Activated CD4-positive, CD25-positive, alpha-beta regulatory T cell treated with anti-CD3 and anti-CD28 coated beads, Interleukin-2, amount 50 U/mL, for 24 hours (primary cell): ENCODE results near the gene NPAS2.

Source experiments
- ATAC-seq, 2 donors: fragments of 150-1000 bp; cut with Tn5 transposase; one replicate each; pipeline ENCODE4 v1.10.0; 2021; ENCODE audit warnings: mild to moderate bottlenecking in 1 of 2, moderate library complexity in 1 of 2

Gene NPAS2

DNA sequence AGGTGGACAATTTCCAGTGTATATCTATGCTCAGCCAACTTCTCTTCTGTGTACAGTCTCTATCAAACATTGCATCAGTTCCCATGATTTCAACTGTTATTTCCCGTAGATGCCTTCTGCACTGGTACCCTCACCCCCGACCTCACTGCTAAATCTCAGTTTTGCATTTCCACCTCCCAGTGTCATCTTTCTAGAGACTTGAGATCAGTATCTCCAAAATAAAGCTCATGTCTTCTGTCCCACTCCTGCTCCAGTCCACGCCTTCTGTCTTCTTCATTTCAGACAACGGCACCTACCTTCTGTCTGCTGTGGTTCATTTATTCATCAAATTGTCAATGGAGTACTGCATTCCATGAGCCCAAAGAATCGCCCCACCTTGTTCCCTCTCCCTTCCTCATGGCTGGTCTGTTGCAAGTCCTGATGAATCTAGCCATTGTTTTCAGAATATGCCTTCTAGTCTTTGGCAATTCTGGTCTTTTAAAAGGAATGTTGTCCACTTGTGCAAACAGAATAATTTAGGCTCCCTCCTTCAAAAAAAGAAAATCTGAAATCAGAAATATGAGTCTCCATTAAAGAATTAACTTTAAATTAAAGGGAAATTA, 23.3 kb upstream of the NPAS2 start:
- ATAC-seq: no peak

DNA sequence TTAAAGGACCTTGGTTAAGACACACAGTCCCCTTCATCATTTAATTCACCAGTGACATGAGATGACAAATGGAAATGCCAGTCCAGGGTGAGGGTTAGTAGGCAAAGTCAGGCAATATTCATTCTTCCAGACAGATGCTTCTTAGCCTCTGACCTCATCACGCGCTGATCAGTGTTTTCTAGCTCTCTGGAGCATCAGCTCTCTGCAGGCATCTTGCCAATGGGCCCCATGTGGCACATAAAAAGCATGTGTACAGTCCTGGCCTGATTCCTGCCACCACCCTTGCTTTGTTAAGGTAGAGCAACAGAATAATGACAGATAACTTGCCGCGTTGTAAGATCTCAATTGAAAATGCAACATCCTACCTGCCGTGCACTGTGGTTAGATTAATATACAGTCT, 20.3 kb upstream of the NPAS2 start:
- ATAC-seq: no peak

DNA sequence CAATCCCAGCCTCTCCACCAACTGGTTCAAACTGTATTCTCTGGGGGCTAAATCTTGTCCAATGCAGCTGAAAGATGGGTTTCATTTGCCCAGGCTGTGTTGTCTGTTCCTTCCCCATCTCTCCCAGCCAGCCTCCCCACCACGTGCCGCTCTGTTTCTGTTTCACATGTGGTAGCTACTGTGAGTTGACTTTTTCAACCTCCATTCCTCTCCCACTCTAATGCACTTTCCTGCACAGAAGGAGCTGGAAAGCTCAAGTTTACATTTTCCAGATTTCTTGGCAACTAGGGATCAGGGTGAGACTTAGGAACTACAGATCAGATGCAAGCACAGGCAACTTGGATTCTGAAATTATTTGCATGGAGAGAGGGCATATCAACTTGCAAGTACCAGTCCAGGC, 19.0 kb upstream of the NPAS2 start:
- no peak for ATAC-seq

DNA sequence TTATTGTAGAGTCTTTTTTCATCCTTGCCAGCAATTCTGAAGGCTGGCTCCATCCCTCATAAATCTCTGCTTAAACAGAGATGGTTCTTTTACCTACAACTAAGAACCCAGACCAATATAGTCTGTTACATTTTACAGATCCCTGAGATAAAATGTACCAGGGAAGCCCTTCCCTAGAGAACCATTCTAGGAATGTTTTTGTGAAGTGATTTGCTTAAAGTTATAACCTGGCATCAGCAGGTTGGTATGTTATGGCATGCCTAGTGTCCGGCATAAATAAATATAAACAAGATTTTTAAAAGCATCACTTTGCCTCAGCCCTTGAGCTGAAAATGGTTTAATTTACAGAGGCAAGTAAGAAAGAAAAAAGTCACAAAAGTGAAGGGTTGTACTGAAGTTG, 18.5 kb upstream of the NPAS2 start:
- ATAC-seq: no peak

DNA sequence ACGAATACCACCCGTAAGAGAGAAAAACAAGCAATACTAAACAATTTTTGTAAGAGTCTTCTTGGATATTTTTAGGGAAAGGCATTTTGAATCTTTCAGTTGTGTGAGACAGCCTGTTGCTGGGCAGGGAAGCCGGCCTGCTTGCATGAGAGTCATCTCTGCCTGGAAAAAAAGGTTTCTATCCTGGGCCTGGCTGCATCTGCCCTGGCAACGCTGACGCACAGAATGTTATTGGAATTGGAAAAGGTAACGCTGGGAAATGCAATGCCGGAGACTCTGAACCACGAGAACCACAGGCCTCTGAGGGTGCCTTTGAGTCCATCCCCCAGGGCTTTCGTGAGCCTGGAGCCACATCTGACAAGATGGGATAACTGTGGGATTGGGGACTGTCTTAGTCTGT, 17.9 kb upstream of the NPAS2 start:
- ATAC-seq: no peak

DNA sequence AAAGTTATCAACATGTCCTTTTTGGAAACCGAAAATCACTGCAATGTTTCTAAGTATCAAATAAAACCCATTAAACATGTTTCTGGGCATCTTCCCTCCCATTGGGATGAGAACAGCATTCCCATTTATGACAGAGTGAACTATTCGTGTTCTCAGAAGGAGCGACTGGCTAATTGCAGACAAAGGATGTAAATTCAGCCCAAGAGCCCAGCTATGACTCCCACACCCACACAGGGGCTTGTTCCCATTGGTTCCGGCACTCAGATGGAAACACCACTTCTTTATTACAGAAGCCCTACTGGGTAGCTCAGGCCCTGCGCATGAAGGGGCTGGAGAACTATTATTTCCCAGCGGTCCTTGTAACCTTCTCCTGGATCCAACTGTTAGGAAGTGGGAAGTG, 16.6 kb upstream of the NPAS2 start:
- no peak for ATAC-seq

DNA sequence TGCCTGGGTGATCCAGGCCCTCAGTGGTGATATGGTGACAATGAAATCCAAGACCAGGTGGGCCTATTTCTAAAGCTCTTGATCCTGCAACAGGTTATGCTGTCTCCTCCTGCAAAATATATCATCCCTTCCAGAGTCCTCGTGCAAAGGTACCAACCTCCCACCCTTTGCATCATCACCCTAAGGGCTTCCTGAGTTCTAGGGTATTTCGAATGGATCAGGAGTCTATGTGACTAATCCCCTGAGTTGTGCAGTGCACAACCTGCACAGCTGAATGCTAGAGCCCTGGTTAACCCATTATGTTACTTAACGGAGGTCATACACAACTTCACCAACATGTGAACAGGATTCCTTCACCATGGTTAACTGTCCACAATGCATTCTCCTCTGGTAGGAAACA, 13.4 kb upstream of the NPAS2 start:
- ATAC-seq: no peak

DNA sequence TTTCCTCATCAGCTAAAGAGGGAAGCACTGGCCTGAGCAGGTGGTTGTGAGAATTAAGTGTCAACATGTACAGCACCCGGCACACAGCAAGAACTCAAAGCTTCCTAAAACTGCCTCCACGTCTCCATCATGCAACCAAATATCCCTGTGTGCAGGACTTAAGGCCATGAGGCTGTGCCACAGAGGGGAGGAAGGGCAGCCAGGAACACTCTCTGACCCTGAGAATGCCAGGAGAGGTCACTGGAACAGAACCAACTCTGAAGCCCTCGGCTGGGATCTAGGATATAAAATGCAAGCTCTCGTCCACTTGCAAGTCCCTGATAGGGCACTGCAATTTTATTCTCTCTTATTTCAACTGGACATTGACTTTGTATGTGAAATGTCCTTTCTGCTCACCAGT, 12.2 kb upstream of the NPAS2 start:
- ATAC-seq: no peak

DNA sequence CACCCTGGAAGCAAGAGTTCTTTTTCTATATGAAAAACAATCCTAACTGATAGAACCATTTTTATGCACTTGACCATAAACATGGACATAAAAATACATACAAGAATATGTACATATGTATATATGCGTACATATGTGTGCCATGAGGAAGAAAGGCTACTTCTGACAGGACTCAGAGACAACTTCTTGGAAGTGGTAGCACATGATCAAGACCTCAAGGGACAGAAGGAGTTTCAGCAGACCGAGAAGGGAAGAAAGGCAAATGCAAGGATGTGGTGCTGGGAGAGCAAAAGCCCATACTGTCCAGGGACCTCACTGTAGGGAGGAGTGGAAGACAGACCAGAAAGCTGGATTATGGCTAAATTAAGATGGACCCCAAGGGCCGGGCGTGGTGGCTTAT, 11.4 kb upstream of the NPAS2 start:
- no peak for ATAC-seq

DNA sequence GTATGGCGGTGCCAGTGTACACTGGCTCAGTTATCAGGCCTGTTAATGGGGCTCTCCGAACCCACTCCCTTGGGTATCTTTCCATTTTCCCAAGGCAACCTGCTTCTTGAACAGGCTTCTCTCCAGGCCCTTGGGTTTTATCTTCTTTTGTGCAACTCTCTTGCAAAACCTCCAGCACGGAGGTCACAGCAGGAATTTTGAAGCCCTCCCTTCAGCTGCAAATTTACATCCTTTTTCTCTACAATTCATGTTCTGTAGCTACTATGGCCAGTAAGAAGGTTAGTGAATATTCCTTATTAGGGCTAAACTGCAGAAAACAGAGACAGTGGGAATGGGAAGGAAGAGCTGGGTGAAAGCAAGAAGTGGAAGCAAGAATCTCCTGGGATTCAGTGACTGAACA, 10.4 kb upstream of the NPAS2 start:
- ATAC-seq: no peak

DNA sequence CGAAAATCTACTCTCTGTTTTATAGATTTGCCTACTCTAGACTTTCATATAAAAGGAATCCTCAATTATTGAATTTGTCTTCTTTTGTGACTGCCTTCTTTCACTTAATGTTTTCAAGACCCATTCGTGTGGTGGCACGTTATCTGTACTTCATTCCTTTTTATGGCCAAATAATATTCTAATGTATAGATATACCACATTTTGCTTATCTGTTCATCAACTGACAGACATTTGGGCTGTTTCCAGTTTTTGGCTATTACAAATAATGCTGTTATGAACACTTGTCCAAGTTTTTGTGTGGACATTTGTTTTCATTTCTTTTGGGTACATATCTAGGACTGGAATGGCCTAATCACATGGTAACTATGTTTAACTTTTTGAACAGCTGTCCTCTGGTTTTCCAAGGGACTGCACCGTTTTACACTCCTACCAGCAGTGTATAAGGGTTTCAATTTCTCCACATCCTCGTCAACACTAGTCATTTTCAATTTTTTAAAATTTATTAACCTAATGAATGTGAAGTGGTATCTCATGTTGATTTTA, 9.3 kb upstream of the NPAS2 start:
- no peak for ATAC-seq

DNA sequence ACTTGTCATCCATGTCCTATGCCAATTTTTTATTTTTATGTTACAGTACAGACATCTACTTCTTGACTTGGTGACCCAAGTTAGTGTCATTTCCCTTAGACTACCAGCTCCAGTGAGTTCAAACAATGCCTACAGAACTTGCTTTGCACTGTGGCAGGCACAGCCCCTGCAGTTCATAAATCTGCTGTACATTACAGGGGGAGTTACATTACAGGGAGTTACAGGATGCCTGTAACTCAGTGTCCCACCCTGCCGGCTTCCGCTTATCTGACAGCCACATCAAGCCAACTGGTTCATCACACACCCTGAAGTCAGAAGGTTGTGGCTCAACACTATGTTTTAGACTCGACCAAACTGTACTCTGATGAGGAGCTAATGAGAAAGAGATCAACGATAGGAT, 7.8 kb upstream of the NPAS2 start:
- ATAC-seq: no peak

DNA sequence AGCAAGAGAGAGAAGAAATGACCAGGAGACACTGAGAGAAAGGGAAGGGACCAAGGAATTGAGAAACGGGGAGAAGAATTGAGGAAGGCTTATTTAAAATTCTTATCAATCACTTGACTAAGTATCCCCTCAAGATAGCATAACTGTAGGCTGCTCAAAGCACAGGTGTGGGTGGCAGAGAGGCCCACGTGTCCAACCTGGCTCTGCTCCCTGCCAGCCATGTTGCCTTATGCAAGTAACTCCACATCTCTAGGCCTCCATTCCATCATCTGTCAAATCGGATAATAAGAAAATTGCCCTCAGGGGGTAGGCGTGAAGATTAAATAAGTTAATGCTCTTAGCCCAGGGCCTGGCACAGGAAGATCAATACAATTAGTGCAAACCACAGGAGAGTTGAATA, 7.4 kb upstream of the NPAS2 start:
- no peak for ATAC-seq

DNA sequence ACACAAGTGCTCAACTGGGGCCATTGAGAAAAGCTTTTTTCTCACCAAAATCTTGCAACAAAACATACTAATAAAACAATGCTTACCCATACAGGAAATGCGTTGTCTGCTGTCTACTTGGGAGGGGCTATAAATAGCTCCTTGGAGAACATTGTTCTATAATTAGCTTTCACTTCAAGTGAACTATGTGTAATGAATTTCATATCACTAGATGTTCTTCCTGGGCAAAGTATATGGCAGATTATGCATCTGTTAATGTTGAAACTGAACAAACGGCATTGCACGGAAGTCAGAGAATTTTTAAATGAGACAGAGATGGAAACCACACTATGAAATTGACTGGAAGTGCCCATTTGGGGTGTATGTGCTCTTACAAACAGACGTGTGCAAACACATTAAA, 6.4 kb upstream of the NPAS2 start:
- peak; percentile 47 to 64 for ATAC-seq

DNA sequence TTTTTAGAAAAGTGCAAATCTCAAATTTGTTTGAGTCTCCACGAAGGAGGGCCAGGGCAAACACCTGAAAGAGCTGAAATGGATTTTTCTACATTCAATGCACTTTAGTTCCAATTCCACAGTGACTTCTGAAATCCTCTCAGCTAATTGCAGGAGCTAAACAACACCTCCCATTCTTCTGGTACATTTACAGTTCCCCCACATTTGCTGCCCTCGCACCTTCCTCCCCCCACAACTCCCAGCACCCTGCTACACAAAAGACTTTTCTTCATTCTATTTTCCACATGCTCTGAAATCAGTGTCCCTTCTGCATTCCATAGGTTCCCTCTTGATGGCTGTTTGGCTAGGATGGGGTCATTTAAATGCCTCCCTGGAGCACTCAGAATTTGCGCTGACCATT, 5.9 kb upstream of the NPAS2 start:
- no peak for ATAC-seq

DNA sequence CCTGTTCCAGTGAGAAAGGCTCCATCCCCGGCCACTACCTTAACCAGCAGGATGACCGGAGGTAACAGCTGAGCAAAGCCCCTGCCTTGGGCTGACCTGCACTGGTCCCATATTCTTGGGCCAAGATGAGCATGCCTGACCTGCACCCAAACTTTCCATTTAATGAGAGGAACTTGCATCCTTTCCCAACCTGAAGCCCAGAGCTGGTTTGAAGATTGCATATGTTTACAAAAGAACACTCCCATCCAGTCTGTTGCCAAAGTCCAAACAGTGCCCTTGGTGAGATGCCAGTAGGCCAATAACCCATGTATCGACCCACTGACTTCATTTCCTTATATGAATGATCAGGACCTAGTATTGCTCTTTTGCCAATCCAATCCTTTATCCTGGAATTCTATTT, 5.5 kb upstream of the NPAS2 start:
- ATAC-seq: no peak

DNA sequence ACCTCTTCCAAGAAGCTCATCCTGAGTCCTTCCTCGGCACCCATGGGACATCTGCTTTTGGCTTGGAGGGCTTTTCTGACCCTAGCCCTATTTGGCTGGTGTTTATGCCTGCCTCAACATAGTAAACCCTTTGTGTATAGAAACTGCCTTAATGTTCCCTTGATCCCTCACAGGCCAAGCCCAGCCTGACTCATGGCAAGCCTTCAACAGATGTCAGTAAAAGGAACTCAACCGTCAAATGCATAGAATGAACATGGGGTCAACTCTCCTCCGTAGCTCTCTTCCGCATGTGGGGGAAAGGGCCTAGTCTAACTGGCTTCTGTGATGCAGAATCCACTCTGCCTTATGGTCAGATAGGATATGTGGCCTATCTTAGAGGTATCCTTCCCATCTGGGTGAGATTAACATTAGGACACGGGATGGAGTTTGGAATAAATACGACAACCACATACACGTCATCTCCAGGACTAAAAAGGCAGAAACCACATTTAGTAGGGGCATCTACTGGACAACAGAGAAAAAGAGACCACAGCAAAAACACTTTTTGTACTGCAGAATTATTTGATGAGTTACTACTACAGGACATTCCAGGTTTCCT, 2.5 kb upstream of the NPAS2 start:
- ATAC-seq: no peak

DNA sequence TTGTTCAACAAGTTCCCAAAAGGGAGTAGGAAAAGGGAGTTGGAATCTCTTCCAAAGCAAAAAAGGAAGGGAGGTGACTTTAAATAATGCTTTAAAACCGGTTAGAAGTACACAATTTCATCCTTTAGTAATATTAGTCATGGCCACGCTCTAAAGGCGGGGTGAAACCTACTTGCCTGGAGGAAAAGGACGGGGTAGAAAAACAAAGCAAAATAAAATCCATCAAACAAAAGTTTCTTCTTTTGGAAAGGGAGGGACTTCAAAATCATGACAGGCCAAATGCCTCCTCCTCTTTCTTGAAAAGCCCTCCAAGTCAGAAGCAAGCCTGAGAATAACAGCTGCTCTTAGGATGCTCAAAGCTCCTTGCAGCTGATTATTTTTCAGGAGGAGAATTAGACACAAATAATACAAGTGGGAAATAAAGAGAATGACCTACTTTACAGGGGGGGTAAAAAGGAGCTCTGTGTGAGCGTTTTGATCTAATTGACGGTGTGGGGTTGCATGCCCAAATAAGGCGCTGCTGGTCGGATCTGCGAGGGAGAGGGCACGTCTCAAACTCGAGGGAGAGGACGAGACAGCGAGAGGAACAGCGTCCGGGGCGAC, 1.8 kb upstream of the NPAS2 start:
- ATAC-seq: no peak

DNA sequence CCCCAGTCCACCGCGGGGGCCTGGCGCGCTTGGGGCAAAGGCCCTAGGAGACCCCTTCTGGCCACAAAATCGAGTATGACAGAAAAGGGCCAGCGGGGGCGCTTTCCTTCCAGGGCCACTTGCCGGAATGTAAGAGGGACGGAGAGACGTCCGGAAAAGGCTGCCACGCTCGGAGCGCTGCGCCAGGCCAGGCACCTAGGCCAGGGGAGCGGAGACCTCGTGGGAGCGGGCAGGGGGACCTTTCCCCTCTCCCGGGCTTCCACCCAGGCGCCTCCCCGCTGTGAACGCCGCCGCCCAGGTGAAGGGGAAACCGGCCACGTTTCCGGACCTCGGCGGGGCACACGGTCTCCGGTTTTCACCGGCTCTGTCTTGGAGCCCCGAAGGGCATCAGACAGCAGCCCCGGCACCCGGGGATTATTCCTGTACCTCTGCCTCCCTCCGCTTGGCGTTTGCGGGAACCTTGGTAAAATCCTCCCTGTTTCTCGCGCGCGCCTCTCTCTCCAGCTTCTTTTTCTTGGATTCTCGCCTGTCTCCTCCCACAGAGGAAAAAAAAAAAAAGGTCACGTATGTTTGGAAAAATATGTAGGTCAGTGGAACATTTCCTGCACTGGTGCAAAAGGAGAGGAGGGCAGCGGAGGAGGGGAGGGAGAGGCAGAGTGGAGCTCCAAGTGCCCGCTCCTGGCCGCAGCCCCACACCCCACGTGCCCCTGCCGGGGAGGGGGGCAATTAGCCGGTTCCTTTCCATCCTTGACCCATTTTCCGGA, 1.2 kb upstream of the NPAS2 start:
- no peak for ATAC-seq

DNA sequence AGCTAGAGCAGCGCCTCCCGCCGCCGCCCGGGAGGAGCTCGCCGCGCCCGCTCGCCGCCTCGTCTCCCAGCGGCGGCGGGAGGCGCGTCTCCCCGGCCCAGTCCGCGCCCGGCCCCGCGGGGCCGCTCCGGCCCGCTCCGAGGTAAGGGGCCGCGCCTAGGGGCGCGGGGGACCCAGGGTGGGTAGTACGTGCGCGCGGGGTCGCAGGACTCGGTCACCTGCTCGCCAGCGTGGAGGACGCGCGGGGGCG, 259 bp downstream of the NPAS2 start:
- no peak for ATAC-seq

DNA sequence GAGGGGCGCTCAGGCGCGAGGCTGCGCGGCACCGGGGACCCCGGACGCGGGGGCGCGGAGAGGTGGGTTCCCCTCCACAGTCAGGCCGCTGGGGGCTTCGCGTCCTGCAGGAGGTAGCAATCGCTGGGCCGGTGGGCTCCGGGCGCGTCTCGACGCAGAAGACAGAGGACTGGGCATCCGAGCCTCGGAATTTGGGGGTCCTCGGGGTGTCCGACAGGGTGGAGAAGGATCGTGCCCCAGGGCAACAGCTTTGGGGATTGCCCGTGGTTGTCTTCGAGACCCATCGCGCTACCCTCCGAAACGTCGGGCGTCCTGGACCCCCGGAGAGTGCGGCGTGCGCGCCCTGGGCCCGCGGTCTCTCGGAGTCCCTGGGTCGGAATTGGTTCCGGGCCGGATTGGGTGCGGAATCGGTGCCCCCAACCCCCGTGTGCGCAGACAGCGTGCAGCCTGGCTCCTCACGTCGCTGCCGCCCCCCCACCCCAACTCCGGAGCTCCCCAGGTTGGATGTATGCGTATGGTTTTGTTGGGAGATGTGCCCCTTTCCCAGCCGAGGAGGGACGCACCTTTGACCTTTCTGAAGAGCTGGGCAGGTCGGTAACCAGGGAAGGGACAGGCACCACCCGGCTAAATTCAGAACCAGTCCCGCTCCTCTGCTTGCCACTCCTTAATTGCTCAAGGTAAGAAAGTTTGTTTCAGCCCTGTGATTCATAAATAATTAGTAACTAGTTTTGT, 750 bp downstream of the NPAS2 start:
- ATAC-seq: no peak

DNA sequence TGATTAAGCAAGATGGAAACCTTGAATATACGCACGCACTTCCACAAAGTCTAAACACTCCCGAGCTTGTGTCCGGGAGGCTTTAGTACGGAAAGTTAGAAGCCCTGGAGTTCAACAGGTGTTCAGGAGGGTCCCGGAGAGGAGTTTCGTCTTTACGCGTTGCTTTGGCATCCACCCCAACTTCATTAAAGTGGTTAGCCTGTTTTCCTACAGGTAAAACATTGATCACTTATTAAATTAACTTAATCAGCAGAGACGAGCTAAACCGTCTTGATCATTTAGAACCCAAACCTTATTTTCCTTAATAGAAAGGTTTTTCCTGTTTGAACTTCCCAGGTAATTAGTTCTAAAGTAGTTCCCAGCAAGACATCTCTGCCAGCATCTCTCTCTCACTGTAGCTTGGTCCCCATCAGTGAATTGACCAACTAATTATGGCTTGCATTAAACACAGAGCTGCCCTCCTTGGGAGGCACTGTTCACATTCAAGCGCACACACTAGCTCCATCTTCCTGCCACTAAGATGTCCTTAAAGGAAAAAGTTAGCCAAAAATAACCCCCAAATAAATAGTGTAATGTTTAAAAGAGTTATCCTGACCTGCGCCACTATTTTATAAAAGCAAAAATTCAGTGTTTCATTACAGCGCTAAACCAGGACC, 1.4 kb downstream of the NPAS2 start:
- no peak for ATAC-seq

DNA sequence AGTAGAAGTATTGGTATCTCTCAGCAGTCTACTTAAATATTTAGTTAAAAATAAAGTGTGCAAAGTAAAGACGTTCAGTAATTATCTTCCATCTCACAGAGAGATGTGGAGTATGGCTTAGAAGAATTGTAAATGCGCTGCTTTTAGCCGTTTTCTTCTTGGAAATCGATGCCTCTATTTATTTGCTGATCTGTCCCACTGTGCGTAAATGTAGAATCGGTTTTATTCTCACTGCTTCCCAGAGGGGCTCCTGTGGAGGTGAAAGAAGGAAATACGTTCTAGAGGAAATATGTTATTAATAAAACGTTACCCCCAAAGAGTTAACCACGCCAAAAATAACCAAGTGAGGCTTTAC, 1.9 kb downstream of the NPAS2 start:
- no peak for ATAC-seq
